ENCODE measurements around the gene PIM2.
A peak's percentile ranks its signal among the peaks of the same experiment; 100 is the strongest.

The PIM2 gene

GRCh38 chrX:48935301-48935670 is 16.5 kb upstream of the PIM2 start:
- DNase-seq: no peak

GRCh38 chrX:48934581-48935300 is 15.9 kb upstream of the PIM2 start:
- no peak for DNase-seq

DNA sequence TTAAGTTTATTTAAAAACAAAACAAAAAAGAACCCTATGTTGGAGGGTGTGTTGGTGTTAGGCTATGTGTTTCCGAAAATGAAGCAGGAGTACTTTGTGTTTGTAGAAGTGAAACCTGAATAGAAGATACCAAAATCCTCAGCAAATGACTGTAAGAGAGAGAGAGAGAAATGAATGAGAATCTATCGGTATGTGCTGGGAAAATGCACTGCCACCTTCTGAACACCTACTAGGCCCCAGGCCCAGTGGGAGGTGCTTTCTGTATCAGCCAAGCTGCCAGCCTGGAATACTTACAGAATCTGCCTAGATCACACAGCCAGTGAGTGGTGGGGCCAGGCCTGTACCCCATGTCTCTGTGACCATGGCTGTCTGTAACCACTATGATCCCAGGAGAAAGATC is 14.9 kb upstream of the PIM2 start:
- no peak for DNase-seq

GRCh38 chrX:48927736-48928382 is 9.0 kb upstream of the PIM2 start:
- no peak for DNase-seq

DNA sequence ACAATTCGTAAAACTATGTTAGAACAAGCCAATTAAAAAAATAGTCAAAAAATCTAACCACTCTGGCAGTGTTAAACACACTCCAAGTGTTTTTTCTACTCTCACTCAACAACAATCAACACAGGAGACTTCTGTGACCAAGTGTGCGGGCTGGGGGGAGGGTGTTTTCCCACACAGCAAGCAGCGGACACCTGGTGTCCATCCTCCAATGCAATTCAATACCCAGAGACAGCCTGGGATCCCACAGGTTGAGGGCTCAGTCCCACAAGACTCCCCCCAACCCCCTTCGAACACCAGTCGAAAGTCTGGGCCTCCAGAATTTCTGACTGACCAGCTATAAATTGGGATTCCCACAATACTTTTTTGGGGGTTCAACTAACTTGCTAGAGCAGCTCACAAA is 8.3 kb upstream of the PIM2 start:
- DNase-seq: no peak

DNA sequence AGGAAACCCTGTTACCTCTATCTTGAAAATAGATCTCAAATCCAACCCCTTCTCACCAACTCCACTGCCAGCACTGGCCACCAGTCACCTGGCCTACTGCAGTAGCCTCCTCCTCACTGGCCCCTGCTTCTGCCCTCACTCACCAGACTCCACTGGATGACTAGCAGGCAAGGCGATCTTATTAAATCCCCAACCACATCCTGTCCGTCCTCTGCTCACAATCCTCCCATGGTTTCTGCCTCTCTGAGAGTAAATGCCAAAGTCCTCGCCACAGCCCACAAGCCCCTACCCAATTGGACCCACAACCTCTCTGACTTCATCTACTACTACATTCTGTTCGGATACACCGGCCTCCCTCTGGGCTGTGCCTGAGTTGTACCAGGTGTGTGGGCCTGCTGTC is 5.4 kb upstream of the PIM2 start:
- no peak for DNase-seq

DNA sequence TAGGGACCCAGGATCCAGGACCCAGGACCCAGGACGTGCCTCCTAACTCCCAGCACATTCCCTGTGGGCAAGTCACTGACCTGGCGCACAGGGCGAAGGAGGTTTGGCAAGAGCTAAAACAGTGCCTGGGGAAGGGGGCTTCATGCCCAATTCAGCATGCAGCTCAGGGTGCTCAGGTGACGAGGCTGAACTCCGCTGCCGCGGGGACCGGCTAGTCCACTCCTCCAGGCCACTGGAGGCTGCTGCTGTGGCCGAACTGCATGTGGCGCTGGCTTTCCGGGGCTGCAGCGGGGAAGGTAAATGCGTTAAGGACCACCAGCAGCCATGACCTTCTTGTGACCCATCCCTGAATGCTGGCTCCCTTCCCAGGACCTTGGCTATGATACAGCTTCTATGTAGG is 4.9 kb upstream of the PIM2 start:
- no peak for DNase-seq

DNA sequence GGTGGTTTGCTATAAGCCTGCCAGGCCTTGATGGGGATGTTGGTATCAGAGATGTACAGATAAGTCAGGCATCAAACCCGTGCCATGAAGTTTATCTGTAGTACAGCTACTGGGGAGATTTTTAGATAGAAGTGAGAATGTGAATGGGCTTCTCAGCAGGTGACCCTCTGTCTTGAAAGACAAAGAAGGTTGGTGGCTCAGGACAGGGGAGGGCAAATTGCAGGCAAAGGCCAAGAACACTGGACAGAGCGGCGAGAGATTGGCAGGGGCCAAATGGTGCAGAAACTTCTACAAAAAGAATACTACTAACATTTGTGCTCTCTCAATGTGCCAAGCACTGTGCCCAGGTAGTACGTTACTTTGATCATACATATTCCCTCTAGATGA is 1.9 kb upstream of the PIM2 start:
- DNase-seq: no peak

DNA sequence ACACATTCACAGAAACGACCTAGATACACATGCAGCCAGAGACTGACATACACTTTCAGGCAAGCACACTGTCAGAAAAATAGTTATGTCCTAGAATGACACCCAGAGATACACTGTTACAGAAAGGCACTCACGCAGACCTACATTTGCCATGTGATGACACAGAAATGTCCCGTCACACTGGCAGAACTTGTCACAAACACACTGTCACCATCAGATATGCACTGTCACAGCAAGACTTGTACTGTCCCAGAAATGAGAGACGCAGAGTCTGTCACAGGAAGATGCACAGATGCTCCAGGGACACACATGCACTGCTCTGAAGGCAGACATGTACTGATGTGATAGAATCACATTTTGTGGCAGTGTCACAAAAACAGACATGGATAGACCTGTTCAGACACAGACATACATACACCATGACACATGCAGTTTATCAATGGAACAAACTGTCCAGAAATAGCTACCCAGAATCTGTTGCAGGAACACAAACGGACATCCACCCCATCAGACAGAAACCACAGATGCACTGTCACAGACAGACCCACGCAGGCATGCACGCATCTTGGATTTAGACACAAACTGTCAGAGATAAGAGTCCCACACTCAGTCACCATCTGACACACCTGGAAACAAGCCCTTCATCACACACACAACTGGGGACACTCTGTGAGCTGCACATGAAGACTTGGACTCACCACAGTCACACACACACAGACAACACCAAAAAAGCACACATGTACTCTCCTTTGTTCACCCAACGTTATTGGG is 1.3 kb upstream of the PIM2 start:
- no peak for DNase-seq

GRCh38 chrX:48919360-48919841 is 577 bp upstream of the PIM2 start:
- DNase-seq: no peak

DNA sequence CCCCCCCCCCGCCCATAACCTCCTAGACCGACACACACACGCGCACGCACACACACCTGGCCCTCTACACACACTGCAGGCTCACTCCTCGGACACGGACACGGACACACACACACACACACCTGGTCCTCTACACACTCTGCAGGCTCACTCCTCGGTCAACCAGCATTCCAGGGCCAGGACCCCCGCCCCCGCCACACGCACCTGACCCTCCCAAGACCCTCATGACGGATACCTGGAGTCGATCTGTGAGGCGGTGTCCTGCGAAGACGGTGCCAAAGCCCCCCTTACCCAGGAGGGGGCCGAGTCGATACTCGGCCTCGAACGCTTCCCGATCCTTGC is 552 bp downstream of the PIM2 start:
- no peak for DNase-seq

- peak; percentile 69 to 71 for DNase-seq
Measured at GRCh38 chrX:48917139-48918001, 1.5 kb downstream of the PIM2 start.

GRCh38 chrX:48914593-48915493 is 4.0 kb downstream of the PIM2 start:
- DNase-seq: no peak

GRCh38 chrX:48913605-48914366 is 5.0 kb downstream of the PIM2 start:
- DNase-seq: no peak

GRCh38 chrX:48911412-48912182 is 7.2 kb downstream of the PIM2 start, which contains the start of gene SLC35A2:
TSS of gene SLC35A2 (minus strand) at chrX:48911646. CDS start at chrX:48911636, 10 bp downstream.
- peak; percentile 52 to 65 for DNase-seq

DNA sequence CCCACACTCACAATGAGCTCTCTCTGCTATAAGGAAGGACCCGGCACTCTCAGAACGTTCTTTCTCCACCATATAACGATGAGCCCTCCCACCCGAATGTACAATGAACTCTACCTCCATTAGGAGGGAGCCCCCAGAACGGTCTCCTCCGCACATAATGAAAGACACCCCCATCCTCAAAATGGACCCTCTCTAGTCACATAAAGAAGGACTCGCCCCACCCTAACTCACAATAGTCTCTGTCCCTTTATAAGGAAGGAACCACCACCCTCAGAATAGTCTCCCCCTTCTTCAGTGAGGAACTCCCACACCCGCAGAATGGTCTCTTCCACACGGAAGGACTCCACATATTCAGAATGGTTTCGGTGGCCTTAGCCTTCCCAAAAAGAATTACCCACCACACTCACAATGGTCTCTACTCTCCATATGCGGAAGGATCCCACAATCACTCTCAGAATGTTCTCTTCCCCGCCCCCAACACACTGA is 7.9 kb downstream of the PIM2 start:
- no peak for DNase-seq

DNA sequence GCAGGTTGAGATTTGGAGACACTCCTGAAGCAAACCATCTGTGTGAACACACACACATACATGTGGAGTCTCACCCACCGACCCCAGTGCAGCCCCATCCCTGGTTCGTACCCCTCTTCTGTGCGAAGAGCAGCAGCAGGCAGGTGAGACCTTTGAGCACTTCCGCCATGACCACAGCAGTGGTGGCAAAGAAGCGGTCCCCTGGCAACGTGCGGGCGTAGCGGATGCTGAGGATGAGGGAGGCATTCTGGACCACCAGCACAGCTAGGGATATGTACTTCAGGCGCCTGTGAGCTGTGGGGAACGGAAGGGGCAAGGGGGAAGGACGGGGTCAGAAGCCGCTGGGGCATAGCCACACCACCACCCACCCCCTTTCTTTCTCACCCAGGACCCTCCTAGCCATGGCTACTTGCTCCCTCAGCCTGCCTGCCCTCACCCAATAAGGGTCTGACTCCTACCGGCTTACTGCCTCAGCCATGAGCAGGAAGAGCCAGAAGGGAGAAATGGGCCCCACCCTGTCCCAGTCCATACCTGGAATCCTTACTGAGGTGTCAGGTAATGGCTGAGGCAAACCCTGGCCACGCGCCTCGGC is 9.0 kb downstream of the PIM2 start:
- no peak for DNase-seq

- no peak for DNase-seq
Measured at GRCh38 chrX:48908600-48908999, 10.2 kb downstream of the PIM2 start.

DNA sequence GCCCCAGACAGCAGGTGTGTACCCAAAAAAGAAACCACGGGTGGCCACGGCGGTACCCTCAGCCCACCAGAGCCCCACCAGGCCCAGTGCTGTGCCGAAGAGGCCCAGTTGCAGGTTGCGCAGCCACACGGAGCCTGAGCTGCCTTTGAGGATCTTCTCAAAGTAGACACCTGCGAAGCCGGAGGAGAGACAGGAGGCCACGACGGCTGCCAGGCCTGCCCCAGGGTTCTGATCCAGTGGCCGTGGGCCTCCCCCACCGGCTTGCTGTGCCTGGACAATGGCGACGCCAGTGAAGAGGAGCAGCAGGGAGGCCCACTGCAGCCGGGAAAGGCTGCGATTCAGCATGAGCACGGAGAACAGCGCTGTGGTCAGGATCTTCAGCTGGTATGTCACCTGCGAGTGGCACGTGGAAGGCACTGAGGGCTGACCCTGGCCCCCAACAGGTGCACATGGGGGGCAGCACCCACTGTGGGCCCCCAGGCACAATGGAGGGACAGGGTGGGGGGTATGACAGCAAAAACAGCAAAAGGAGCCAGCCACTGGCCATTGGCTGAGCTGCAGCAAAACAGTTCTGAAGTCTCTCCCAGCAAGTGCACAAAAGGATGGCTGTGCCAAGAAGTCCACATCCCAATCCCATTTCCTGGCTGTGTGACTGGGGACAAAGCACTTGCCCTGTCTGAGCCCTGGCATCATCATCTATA is 13.6 kb downstream of the PIM2 start:
- DNase-seq: no peak
